ENCODE measurements around the gene GBGT1.

The GBGT1 gene

DNA sequence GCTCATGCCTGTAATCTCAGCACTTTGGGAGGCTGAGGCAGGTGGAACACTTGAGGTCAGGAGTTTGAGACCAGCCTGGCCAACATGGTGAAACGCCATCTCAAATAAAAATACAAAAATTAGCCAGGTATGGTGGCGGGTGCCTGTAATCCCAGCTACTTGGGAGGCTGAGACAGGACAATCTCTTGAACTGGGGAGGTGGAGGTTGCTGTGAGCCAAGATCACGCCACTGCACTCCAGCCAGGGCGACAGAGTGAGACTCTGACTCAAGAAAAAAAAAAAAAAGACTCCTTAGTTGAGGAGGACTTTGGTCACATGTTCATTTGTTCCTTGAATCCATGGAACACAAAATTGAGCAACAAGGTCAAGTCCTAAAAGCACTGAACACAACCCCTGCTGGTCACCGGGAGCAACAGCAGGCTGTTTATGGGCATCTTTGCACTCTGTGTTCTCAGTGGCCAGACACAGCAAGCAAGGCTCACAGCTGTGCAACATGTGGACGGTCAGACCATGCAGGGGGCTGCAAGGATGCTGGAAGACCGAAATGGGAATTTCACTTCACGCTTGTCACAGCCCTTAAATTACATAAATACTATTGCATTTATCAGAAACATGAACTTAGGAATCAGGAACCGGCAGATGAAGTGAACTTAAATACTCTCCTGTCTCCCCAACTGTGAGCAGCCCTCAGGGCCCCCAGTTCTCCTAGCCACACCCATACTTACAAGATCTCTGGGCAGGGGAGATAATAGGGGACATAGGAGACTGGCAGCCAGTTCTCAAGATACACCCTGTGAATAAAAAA, 2.8 kb downstream of the GBGT1 start:
- DNase-seq, result peak in 1 of 2 donors; percentile 43

DNA sequence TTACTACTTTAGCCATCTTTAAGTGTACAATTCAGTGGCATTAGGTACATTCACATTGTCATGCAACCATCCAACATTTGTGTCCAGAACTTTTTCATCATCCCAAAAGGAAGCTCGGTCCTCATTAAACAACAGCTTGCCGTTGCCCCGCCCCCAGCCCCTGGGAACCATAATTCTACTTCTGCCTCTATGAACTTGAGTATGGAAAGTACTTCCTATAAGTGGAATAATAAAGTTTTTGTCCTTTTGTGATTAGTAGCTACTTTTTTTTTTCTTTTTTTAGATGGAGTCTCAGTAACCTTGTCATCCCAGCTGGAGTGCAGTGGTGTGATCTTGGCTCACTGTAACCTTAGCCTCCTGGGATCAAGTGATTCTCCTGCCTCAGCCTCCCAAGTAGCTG, 5.0 kb downstream of the GBGT1 start:
- no peak for DNase-seq

DNA sequence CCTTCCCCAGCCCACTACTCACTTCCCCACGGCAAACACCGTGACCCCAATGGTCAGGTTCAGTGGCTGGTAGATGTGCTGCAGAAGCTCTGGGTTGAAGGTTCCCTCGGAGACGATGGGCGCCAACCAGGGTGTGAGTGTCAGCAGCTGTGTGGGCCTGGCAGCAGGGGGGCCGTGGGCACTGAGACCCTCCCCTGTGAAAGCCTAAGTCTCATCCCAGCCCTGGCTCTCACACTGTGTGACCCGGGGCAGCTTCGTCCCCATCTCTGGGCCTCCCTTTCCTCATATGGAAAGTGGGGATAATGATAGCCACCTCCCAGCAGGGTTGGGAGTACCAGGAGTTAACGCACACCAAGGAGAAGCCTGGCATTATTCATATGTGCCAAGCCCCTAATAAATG, 8.6 kb downstream of the GBGT1 start:
- no peak for DNase-seq

DNA sequence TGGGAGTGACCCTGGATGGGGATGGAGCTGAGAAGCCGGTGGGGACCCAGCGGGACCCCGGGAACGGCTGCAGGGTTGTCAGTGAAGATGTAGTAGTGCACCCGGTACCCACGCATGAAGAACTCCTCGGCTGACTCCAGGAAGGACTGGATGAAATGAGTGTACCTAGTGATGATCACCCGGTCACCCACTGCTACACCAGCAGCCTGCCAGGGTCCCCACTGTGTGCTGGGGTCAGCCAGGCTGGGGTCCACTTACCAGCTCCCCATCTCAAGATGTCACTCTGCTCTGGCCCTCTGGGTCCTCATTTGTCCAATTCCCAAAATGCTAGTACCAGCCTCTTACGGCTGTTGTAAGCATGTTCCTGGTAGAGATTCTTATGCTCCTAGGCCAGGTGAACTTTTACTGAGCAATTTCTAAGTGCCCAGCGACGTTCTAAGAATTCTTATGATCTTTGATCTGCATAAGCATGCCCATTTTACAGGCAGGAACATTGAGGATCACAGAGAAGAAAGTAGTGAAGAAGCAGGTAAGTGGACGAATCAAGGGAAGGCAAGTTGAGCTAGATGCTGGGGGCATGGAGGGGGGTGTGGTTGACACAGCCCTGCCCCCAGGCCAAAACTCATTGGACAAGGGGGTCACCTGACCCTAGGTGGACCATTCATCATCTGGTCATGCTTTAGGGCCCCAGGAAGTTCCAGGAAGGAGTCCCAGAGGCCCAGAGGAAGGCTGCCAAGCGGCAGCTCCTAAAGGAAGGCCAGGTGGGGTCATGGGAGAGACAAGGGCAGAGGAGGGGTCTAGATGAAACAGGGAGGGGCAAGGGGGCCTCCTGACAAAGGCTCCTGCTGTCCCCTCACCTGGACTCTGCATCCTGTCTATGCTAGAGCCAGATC, 9.4 kb downstream of the GBGT1 start:
- no peak for DNase-seq

DNA sequence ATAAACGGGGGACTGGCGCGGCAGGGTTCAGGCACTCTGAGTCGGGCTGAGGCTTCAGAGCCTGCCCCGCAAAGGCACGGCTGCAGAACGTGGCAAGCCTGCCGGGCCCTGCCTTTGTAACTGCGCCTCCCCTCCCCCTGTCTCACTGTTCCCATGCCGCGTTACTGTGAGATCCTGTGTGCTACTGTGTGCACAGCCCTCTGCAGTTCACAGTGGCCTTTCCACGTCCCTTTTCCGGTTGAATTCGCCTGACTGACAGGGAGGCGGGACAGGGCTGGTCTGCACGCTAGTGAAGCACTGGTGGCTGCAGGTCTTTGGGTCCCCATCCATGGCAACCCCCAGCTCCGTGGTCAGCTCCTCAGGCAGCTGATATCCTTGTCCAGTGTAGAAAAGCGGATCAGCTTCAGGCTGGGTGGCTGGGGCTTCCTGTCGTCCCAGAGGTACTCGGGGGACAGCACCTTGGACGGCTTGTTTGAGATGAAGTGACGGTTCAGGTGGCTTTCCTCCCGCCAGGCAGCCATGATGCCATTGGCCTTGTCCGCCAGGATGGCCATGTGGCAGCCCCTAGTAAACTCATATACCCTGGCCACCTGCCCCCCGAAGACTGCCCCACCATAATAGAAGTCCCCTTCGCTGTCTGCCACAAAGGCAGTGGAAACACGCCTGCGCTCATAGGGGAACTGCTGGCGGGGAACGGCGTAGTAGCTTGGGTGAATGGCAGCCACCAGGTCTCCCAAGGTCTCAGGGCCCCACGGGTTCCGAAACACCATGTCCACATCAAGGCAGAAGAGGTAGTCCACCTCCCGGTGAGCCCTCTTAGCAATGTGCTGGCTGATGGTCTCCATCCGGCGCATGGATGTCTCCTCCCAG, 10.3 kb downstream of the GBGT1 start:
- no peak for DNase-seq

DNA sequence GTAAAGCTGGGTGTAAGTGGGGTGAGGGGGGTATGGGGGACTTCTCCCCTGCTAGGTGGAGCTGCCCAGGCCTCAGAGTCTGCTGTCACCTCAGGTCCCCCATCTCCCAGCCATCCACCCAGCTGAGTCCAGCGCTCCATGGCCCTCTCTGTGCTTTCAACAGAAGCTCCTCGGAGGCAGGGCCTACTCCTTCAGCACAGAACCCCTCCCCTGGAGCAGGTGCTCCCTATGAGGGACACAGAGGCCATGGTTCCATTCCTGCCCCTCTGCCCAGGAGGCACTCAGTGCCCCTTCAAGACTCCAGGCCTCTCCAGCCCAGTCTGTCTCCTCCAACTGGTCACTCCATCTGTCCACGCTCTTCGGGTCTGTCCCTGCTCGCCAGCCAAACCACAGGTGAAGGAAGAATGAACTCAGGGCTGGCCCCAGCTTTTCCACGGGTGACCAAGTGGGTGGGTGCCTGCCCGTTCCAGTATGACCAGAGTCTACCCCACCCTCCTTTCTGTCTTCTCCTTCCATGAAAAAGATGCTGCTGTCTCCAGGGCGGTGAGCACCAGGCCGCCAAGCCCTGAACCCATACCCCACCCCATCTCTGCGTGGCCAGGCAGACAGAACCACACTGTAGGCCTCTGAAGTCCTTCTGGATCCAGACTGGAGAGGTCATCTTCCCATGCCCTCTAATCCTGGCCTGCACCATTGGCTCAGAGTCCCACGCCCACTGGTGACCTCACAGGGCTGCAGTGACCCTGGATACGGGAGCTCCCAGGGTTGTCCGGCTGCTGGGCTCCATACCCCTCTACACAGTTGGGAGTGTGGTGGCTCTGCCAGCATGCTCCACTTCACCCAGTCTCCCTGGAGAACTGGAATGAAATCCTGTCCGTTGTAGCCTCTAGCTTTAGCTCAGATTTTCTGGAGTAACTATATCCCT, 11.9 kb downstream of the GBGT1 start:
- DNase-seq, result no peak

DNA sequence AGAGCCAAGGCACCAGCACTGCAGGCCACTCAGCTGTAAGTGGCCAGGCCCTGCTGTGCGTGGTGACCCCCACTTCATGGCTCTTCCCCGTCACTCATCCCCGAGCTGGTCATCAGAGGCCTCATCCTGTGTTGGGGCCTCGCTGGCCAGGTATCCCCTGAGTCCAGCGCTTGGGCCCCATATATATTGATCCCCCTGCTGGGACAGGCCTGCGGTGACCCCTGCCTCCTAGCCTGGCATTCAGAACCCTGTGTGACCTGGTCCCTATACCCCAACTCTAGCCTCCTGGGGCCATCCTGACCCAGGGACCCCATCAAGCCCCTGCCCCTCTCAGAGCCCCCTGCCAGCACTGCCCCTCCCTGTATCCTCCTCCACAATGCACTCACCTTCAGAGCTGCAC, 12.7 kb downstream of the GBGT1 start:
- DNase-seq, result no peak

DNA sequence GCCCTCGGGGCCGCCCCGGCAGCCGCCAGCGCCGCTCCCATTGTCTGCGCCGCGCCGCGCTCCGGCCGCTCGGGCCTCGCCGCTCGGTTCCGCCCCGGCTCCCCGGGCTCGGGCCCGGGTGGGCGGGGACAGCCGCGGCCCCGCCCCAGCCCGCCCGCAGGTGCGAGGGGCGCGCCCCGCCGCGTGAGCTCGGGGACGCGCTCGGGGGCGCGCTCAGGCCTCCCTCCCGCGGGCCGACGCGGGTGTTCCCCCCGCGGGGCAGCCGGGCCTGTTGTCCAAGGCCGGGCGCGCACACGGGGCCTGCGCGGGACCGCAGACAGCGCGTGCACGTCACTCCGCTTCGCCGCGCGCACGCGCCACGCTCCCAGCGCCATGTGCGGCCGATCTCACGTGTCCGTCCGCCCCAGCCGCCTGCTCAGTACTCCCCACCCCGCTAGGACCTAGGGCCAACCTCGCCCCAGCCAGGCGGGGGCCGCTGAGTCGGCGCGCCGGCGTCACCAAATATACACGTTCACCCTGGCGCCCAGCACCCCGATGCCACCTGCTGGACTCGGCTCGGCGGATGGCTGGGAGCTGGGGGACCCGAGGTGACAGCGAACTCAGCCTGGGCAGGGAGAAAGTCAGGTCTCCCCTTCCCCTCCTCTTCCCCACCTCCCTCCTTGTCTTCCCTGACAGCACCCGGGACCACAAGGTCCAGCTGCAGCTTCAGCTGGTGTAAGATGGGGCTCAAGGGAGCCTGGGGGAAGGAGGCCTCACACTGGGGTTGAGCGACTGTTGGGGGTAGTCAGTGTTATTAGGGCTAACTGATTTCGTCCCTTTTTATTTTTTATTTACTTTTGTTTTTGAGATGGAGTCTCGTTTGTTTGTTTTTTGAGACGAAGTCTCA, 14.3 kb downstream of the GBGT1 start:
- peak; percentile 83 to 86 for DNase-seq

DNA sequence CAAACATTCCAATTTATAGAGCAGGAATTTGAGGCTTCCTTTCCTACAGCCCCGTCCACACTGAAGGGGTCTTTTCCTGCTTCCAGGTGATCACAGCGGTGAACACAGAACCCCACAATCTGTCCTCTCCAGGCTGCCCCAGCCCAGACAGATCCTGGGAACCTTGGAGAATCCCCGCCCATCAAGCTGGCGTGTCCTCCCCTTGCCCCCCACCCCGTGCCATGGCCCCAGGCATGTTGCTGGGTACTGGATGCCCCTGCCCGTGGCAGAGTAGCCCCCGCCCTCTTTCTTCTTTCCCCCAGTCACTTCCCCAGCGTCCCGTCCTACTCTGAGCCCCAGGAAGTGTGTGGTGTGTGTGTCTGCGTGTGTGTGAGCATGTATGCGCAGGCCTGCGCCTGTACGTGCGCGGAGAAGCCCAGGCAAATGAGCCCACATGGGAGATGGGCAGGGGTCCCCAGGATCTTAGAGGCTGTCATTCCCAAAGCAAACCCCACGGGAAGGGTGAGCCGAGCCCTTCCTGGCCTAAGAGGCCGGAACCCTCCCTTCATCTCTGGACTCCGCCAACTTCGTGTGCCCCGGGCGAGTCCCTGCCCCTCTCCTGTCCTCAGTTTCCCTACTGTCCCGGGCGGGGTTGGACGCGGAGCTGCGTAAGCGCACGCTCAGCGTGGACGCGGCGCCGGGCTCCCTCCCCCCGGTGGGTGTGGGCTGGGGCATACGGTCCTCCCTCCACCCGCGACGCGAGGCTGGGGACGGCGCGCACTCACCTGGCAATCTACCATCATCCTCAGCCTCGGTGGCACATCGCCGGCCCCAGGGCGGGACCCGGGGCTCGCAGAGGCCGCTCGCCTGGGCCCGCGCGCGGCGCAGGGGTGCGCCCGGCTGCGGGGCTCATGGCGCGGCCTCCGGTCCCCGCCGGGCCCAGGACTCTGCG, 15.2 kb downstream of the GBGT1 start:
- DNase-seq, result peak; percentile 65 to 69

DNA sequence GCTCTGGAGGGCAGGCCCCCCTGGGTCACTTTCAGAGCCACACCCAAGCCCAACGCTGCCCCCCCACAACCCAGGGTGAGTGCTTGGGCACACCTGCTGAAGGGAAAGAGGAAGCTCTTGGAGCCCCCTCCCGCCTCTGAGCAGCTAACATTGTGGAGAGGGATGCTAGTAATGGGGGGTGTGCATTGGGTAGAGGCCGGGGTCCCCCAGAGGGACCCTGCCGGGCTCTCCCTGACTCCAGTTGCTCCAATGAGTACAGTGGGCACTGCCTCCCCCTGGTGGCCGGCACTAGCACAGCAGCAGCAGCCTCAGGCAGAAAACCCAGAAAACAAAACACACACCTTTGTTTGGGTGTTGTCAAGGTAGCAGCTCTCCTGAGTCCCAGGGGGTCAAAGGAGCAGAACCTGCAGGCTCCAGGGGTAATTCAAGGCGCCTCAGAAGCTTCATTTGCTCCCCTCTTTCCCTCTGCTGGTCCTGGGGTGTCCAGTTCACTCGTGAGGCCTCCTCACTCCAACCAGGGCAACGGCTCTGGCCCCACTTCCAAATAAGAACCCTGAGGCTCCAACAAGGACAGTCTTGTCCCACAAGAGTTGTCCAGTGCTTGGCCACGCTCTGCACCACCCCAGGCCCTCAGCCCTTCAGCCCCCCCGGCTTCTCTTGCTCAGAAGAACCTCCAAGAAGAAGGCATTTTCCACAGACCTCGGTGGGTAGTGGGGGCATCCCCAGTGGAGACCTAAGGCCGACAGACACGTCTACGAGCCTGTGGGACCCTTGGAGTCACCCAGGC, 16.1 kb downstream of the GBGT1 start:
- peak; percentile 88 to 89 for DNase-seq

DNA sequence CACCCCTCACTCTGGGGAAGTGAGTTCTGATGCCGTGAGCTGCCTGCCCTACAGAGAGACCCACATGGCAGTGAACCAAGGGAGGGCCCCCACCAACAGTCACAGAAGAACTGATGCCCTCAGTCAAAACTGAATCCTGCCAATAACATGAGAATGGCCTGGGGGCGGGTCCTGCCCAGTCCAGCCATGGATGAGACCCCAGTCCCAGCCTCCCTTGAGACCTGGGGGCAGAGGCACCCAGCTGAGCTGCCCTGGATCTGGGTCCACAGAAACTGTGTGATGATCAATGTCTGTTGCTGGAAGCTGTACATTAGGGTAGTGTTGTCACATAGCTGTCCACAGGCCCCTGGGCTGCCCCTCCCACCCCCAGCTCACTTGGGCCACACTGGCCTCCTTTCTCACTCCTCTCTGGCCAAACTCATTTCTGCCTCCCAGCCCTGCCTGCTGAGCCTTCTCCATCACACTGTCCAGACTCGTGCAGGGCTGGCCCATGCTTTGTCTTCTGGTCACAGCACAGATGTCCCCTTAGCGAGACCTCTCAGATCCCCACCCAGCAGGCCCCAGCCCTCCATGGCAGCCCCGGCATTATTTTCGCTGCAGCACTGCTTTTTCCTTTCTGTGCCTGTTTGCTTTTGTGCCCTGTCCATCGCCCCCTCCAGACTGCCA, 16.8 kb downstream of the GBGT1 start:
- DNase-seq, result no peak

DNA sequence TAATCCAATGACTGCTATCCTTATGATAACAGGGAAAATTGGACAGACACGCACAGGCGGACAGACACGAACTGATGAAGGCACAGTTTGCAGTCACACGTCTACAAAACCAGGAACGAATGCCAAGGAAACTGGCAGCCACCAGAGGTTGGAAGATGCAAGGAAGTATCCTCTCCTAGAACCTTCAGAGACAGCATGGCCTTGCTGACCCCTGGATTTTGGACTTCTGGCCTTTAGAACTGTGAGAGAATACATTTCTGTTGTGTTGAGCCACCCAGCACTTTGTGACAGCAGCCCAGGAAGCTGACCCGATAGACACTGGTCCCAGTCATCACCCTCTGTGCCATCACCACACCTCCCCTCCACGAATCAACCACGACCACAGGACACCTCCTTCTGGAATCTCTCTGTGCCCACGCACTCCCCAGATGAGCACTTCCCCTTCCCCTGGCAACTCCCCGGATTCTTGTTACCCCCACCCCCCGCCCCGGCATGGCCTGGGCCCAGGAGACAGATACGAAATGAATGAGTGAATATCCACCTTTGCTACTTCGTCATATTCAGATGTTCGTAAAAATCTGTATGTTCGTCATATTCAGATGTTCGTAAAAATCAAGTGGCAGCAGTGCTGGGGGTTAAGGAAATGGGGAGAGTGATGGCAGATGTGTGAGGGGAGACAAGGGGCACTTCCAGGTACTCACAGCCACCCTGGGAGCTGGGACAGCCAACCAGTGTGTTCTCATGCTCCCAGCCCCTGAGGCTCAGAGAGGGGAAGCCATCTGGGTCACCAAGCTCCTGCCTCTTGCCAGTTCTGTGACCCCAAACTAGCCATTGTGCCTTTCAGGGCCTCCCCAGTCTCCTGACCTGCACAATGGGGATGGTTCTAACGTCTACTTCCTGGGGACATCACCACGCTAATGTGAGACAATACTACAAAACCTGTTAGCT, 18.5 kb downstream of the GBGT1 start:
- DNase-seq, result no peak

DNA sequence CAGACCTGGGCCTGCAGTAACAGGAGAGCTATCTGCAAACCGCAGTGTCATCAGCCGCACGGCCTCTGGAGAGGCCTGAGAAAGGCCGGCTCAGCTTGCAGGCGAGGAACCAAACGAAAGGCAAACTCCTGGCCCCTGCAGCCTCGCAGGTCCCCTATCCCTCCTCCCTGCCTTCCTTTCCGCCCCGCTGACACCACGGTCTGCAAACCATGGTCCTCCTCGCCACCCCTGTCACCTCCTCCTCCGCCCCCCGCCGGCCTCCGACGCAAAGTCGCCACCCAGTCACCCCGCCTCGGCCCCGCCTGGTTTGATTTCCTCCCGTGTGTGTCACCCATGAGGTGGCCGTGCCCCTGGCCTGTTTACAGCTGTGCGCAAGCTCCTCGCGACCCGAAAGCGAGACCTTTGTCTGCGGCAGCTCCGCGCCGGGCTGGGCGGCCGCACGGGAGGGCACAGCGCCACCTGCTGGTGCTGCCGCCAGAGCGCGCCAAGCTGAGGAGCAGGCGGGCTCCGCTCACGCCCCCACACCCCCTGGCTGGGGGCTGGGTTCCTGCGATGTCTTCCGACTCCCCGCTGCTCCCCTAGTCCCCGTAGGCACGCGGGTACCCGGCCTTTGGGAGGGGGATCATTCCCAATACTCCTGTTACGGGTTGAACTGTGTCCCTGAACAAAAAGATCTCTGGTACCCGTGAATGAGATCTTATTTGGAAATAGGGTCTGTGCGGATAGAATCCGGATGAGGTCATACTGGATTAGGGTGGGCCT, 19.4 kb downstream of the GBGT1 start:
- DNase-seq, result peak; percentile 92 to 93

DNA sequence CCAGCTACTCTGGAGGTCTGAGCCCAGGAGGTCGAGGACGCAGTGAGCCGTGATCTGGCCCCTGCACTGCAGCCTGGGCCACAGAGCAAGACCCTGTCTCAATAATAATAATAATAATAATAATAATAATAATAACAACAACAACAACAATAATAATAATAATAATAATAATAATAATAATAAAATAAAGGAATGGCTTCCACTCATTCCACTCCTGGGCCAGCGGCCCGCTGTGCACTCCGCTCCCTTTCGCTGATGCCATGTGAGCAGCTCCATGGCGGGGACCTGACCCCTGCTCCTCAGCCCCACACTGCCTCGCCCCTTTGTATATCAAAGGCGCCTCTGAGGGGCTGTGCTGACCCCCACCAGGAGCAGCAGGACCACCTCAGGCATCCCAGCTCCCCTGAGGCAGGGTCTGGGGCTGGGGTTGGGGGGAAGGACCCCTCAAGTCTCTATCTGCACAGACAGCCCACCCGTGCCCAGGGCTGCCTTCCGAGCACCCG, 20.0 kb downstream of the GBGT1 start:
- DNase-seq, result no peak

DNA sequence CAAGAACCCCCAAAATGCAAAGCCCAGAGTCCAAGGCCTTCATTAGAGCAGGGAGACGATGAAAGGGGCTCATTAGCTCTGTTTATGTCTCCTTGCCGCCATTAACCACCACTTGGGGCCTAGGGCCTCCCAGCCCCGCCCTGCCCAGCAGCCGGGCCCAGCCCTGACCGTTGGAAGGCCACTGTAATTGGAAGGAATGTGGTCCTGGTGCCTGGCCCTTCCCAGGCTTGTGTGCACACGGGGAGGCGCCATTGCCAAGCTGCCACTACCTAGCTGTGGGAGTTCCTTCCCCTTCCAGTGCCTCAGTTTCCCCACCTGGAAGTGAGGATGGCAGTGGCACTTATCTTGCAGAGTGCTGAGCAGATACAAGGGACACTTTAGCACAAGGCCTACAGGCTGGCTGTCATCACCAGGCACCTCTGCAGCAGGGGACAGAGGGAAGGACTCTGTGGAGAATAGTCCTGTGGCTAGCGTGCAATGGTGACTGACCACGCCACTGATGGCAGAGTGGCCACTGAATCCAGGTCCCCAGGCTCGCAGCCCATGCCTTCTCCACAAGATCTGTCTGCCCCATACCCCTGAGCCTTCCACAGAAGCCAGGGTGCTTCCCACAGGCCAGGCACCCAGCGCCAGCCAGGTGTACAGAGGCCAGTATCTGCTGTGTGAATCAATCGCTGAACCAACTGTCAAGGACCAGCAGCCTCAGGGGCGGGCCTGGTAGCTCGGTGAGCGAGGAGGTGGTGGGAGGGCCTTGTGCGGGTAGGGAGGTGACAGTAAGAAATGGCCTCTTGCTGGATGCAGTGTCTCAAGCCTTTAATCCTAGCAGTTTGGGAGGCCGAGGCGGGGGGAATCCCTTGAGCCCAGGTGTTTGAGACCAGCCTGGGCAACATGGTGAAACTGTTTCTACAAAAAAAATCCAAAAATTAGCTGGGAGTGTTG, 20.8 kb downstream of the GBGT1 start:
- peak in 1 of 2 donors; percentile 37 for DNase-seq

Measured in stimulated activated CD4-positive, alpha-beta T cell treated with anti-CD3 and anti-CD28 coated beads, Interleukin-2, amount 100 ng/mL, for 24 hours (primary cell).